GM12864 (cell line): ENCODE measurements around the gene SUN5.

Source experiments
- DNase-seq: peaks from one replicate; pipeline ENCODE4 v3.0.0-alpha.2; 2011; ENCODE audit warnings: low read depth
- H3K4me3 ChIP-seq: 2 replicates; pipeline ENCODE4 v1.5.1; 2011; ENCODE audit warnings: mild to moderate bottlenecking, low read depth, low read length, control low read depth
- TF ChIP-seq, protein P1 (sequence below): IDR thresholded peaks from 2 replicates; pipeline ENCODE4 v1.5.1; 2011; ENCODE audit warnings: low read depth, mild to moderate bottlenecking, moderate library complexity, low read length, control low read depth, inconsistent platforms; ENCODE audit errors: missing control alignments

Gene SUN5

DNA sequence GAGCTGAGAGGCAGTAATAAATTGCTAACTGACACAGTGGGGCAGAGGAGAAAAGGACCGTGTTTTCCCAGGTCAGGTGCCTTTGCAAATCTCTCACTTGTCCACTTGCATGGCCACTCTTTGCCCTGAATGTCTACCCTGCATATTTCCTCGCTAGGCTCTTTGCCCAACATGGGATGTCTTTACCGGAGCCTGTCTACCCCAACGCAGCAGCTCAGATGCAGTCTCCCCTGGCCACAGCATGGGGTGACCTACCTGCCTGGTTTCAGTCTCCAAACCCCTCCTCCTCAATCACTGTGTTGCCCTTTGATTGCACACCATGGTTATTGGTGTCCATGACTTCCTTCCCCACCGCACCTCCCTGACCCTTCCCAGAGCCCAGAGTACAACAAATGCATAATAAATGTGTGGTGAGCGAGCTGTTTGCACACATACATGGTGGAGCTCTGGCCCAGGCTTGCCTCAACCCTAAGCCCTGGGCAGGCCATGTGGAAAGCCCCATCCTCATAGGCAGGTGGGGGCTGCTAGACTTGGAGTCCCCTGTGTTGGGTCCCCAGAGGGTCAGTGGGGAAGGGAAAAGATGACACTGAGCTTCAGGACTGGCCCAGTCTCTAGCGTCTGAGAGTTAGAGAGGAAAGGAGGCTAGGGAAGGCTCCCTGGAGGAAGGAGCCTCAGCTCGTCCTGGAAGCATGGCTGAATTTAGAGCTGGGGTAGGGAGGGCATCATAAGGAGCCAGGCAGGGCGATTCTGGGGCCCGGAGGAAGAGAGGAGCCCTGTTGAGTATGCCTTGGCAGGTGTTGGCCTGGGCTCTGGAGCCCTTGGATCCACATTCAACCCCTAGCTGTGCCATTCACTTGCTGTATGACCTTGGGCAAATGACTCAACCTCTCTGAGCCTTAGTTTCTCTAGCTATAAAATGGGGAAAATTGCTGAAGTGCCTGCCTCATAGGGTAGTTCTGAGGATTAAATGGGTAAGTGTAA, 22.8 kb upstream of the SUN5 start:
- DNase-seq: no peak
- no peak overlapping the region for H3K4me3 ChIP-seq
- TF ChIP-seq, protein P1, sequence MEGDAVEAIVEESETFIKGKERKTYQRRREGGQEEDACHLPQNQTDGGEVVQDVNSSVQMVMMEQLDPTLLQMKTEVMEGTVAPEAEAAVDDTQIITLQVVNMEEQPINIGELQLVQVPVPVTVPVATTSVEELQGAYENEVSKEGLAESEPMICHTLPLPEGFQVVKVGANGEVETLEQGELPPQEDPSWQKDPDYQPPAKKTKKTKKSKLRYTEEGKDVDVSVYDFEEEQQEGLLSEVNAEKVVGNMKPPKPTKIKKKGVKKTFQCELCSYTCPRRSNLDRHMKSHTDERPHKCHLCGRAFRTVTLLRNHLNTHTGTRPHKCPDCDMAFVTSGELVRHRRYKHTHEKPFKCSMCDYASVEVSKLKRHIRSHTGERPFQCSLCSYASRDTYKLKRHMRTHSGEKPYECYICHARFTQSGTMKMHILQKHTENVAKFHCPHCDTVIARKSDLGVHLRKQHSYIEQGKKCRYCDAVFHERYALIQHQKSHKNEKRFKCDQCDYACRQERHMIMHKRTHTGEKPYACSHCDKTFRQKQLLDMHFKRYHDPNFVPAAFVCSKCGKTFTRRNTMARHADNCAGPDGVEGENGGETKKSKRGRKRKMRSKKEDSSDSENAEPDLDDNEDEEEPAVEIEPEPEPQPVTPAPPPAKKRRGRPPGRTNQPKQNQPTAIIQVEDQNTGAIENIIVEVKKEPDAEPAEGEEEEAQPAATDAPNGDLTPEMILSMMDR: no peak

DNA sequence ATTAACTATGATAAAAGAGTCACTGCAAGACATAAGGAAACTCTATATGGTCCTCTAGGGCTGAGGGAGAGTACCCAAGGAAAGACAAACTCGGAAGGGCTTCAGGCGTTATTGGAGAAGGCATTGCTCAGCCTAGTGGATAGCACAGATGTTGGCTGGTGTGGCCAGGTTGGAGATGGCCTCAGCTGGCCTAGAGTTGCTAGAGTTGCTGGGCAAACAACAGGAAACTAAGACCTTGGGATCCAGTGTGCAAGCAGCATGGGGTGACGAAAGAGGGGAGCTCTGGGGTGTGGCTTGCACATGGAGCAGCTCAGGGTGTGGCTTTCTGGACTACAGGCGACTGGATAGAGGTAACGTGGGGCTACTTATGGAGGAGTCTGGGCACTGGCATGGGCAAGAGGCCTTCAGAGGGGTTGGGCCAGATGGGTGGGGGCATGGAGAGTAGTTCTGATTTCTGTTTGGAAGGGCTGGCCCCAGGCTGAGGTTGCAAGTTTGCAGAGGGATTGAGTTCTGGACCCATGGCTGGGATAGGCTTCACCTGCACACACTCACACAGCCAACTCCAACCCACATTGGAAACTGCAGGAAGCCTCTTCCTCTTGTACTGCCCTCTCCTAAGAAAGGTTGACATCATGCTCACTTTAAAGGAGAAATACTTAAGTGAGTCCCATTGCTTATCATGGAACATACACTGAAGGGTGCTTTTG, 22.0 kb upstream of the SUN5 start:
- H3K4me3 ChIP-seq: no peak overlapping the region
- no peak for DNase-seq
- TF ChIP-seq, protein P1: no peak

GRCh38 chr20:33025318-33025876, 21.2 kb upstream of the SUN5 start:
- no peak for DNase-seq
- TF ChIP-seq, protein P1: no peak
- H3K4me3 ChIP-seq: no peak overlapping the region

DNA sequence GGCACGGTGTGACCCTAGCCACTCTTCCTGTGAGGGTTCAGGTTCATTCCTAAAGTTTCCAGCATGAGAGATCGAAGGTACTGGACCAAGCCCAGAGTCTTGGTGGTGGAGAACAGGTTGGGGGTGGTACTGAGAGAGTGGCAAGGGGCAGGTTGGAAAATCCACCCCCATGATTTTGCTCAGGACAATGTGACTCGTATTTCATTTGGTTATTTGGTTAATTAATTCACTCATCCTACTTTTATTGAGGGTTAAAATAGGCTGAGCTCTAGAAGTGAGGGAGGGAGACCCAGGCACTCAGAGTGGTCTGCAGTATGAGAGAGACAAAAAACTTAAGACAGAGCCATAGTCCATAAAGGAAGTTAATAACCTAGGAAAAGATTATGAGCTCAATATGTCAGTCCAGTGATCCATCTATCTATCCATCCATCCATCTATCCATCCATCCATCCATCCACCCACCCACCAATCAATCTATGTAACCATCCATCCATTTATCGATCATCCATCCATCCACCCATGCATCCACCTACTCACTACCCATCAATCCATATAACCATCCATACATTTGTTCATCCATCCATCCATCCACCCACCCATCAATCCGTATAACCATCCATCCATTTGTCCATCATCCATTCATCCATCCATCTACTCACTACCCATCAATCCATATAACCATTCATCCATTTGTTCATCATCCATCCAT, 20.5 kb upstream of the SUN5 start:
- DNase-seq: no peak
- no peak overlapping the region for H3K4me3 ChIP-seq
- TF ChIP-seq, protein P1: no peak

GRCh38 chr20:33024243-33024560, 20.0 kb upstream of the SUN5 start:
- DNase-seq: no peak
- TF ChIP-seq, protein P1: no peak
- H3K4me3 ChIP-seq: no peak overlapping the region

DNA sequence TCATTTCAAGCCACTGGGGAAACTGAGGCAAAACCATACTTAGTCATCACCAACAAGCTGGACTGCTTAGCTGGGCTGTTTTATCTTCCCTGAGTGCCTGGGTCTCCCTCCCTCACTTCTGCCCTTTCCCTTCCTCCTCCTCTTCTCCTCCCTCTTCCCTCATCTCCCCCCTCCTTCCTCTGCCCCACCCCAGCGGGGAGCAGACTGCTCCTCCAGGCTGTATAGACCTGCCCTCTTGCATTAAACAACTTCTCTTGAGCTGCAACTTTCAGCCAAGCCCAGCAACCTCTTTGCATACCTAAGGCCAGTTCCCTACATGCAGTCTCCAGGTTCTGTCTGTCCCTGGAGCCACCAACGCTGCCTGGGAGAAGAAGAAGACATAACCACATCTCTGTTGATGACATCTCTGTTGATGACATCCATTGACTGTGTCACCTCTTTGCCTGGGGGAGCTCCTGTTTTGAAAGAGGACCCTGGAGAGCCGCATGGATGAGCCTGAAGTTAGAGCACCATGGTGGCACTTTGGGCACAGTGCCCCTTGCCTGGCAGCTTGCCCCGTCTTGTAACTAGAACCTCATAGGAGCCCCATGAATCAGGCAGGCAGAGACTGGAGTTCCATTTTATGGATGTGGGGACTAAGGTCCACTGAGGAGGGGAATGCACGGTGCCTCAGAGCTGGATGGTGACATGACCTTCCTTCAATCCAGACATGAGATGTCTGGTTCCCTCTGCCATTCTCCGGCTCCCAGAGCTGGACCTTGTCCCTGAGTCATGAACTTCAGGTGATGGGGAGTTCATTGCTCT, 19.4 kb upstream of the SUN5 start:
- TF ChIP-seq, protein P1: no peak

More for the DNA sequence above, 19.4 kb upstream of the SUN5 start:
- DNase-seq: no peak
- H3K4me3 ChIP-seq: no peak overlapping the region
